ENCODE results near the gene TMEM120A. TPM values are rescaled to one million over a fixed set of nuclear protein-coding genes. Genes with fewer than 3 reads are reported as not detected.

TMEM120A gene
- total RNA-seq, 6 experiments from 2014 or later = 20.8 to 104 (median 53.1) TPM

GRCh38 chr7:76003351-76003750, 9.0 kb upstream of the TMEM120A start:
- H3K9me3 ChIP-seq = no peaks in the 10 kb centered on the region
- no peak for ATAC-seq
- H3K27me3 ChIP-seq = no peaks in the 10 kb centered on the region
- H3K27ac ChIP-seq = no peak overlapping the region
- no peak for TF ChIP-seq CTCF (IDR thresholded peaks at IDR 0.05)
- intact Hi-C loops (cut with DNase I) = no loop called here
- peak in 1 of 3 donors; percentile 19 for DNase-seq
- no peak overlapping the region for H3K4me3 ChIP-seq
- no peaks in the 10 kb centered on the region for H3K4me1 ChIP-seq
- 91% methylated on average over 3 of the region's 10 CpGs for WGBS (ENCODE audit: insufficient coverage, low coverage, low lambda C conversion rate, missing lambda C conversion rate)
- H3K36me3 ChIP-seq = peaks cover 0 to 11% (median 0%) of the 10 kb centered on the region in 4 donors

GRCh38 chr7:76002822-76003221, 8.4 kb upstream of the TMEM120A start:
- intact Hi-C loops (cut with DNase I) = no loop called here
- DNase-seq (no peak), ATAC-seq (no peak)
- Histone ChIP-seq H3K4me3 (no peak overlapping the region), H3K9me3 (no peaks in the 10 kb centered on the region), H3K27me3 (no peaks in the 10 kb centered on the region), H3K36me3 (peaks cover 0 to 11% (median 0%) of the 10 kb centered on the region in 4 donors), H3K27ac (no peak overlapping the region), H3K4me1 (no peaks in the 10 kb centered on the region)
- WGBS (ENCODE audit: insufficient coverage, low coverage, low lambda C conversion rate, missing lambda C conversion rate) = 92% methylated on average over 3 of the region's 3 CpGs
- no peak for TF ChIP-seq CTCF (IDR thresholded peaks at IDR 0.05)
- TF ChIP-seq POLR2A (IDR thresholded peaks at IDR 0.05) = no peak

- TF ChIP-seq CTCF (IDR thresholded peaks at IDR 0.05) (no peak), POLR2A (IDR thresholded peaks at IDR 0.05) (no peak)
- no peaks in the 10 kb centered on the region for H3K9me3 ChIP-seq
- H3K27me3 ChIP-seq = no peaks in the 10 kb centered on the region
- intact Hi-C loops (cut with DNase I) = no loop called here
- 90% methylated on average over 6 of the region's 6 CpGs for WGBS (ENCODE audit: insufficient coverage, low coverage, low lambda C conversion rate, missing lambda C conversion rate)
- no peak overlapping the region for H3K4me3 ChIP-seq
- no peaks in the 10 kb centered on the region for H3K4me1 ChIP-seq
- DNase-seq (no peak), ATAC-seq (no peak)
- peaks cover 0 to 14% (median 0%) of the 10 kb centered on the region in 4 donors for H3K36me3 ChIP-seq
- H3K27ac ChIP-seq = no peak overlapping the region
Measured at GRCh38 chr7:76002139-76002538, 7.7 kb upstream of the TMEM120A start.

GRCh38 chr7:76000566-76000965, 6.2 kb upstream of the TMEM120A start:
- WGBS (ENCODE audit: insufficient coverage, low coverage, low lambda C conversion rate, missing lambda C conversion rate) = 60% methylated on average over 1 of the region's 11 CpGs
- intact Hi-C loops (cut with DNase I) = no loop called here
- Histone ChIP-seq H3K27me3 (no peaks in the 10 kb centered on the region), H3K4me1 (peaks cover 0 to 3% (median 0%) of the 10 kb centered on the region in 4 donors), H3K4me3 (no peak overlapping the region), H3K27ac (no peak overlapping the region), H3K9me3 (no peaks in the 10 kb centered on the region), H3K36me3 (peaks cover 0 to 14% (median 0%) of the 10 kb centered on the region in 4 donors)
- no peak for TF ChIP-seq CTCF (IDR thresholded peaks at IDR 0.05)
- TF ChIP-seq POLR2A (IDR thresholded peaks at IDR 0.05) = no peak
- DNase-seq = no peak
- peak in 1 of 4 donors; percentile 20 for ATAC-seq

GRCh38 chr7:75998038-75998437, 3.6 kb upstream of the TMEM120A start:
- TF ChIP-seq POLR2A (IDR thresholded peaks at IDR 0.05) (no peak), CTCF (IDR thresholded peaks at IDR 0.05) (no peak)
- intact Hi-C loops (cut with DNase I) = no loop called here
- H3K27ac ChIP-seq = no peak overlapping the region
- H3K4me3 ChIP-seq = no peak overlapping the region
- 100% methylated on average over 1 of the region's 1 CpG for WGBS (ENCODE audit: insufficient coverage, low coverage, low lambda C conversion rate, missing lambda C conversion rate)
- H3K4me1 ChIP-seq = peaks cover 0 to 16% (median 5%) of the 10 kb centered on the region in 4 donors
- no peaks in the 10 kb centered on the region for H3K27me3 ChIP-seq
- H3K9me3 ChIP-seq = no peaks in the 10 kb centered on the region
- peaks cover 0 to 3% (median 0%) of the 10 kb centered on the region in 4 donors for H3K36me3 ChIP-seq
- ATAC-seq (no peak), DNase-seq (no peak)
